Activated naive CD8-positive, alpha-beta T cell treated with anti-CD3 and anti-CD28 coated beads, Interleukin-2, amount 10 ng/mL, durations not matched to agents 7 days and 5 days (primary cell): ENCODE results near the gene LONP1. TPM values are rescaled to one million over a fixed set of nuclear protein-coding genes. Genes with fewer than 3 reads are reported as not detected.
"Not testable (repeated sequence)": the region's sequence is repeated elsewhere in the genome, so short reads cannot be mapped to it uniquely, and the experiment has no call there.

ENCODE experiments used
- ATAC-seq: fragments of 150-1000 bp; cut with Tn5 transposase; one replicate; pipeline ENCODE4 v1.10.0; 2021; ENCODE audit warnings: low read depth, moderate library complexity
- POLR2A ChIA-PET: fragments of 350-600 bp; sonication (Branson Sonifier 250); formaldehyde crosslinking; loops from one replicate; lab custom pipeline; 2021; ENCODE audit warnings: antibody characterized with exemption; lab: Charles Lee
- DNase-seq: peaks from one replicate; pipeline ENCODE4 v3.0.0; 2021
- H3K27ac Mint-ChIP-seq: one replicate; pipeline ENCODE4 v1.8.0; 2022; ENCODE audit warnings: mild to moderate bottlenecking, mixed read lengths
- H3K27me3 Mint-ChIP-seq: one replicate; pipeline ENCODE4 v1.8.0; 2022; ENCODE audit warnings: mild to moderate bottlenecking, moderate library complexity, mixed read lengths
- H3K36me3 Mint-ChIP-seq: one replicate; pipeline ENCODE4 v1.8.0; 2021; ENCODE audit warnings: mild to moderate bottlenecking, mixed read lengths
- H3K4me1 Mint-ChIP-seq: one replicate; pipeline ENCODE4 v1.8.0; 2021; ENCODE audit warnings: mixed read lengths
- H3K4me3 Mint-ChIP-seq: one replicate; pipeline ENCODE4 v1.8.0; 2022; ENCODE audit warnings: mild to moderate bottlenecking, moderate library complexity, mixed read lengths
- H3K9me3 Mint-ChIP-seq: one replicate; pipeline ENCODE4 v1.8.0; 2021; ENCODE audit warnings: mixed read lengths
- total RNA-seq, 2 experiments: library from RNA; stranded (reverse); gene quantifications; one replicate each; pipeline ENCODE4 v1.2.3, GENCODE V29; 2021

LONP1 gene, protein sequence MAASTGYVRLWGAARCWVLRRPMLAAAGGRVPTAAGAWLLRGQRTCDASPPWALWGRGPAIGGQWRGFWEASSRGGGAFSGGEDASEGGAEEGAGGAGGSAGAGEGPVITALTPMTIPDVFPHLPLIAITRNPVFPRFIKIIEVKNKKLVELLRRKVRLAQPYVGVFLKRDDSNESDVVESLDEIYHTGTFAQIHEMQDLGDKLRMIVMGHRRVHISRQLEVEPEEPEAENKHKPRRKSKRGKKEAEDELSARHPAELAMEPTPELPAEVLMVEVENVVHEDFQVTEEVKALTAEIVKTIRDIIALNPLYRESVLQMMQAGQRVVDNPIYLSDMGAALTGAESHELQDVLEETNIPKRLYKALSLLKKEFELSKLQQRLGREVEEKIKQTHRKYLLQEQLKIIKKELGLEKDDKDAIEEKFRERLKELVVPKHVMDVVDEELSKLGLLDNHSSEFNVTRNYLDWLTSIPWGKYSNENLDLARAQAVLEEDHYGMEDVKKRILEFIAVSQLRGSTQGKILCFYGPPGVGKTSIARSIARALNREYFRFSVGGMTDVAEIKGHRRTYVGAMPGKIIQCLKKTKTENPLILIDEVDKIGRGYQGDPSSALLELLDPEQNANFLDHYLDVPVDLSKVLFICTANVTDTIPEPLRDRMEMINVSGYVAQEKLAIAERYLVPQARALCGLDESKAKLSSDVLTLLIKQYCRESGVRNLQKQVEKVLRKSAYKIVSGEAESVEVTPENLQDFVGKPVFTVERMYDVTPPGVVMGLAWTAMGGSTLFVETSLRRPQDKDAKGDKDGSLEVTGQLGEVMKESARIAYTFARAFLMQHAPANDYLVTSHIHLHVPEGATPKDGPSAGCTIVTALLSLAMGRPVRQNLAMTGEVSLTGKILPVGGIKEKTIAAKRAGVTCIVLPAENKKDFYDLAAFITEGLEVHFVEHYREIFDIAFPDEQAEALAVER
- total RNA-seq: 100 to 1,000 TPM; 112 to 120 TPM

GRCh38 chr19:5719961-5720790 is at the start of gene LONP1, which contains the start of gene CATSPERD:
TSS of gene LONP1 (minus strand) at chr19:5720146. CDS start at chr19:5720132, 14 bp downstream.
TSS of gene CATSPERD (plus strand) at chr19:5720637. CDS start at chr19:5720738, 101 bp downstream.
- no peaks in the 10 kb centered on the region for H3K9me3 Mint-ChIP-seq
- peaks cover 3% of the 10 kb centered on the region for H3K27me3 Mint-ChIP-seq
- H3K27ac Mint-ChIP-seq: peak within 1 kb of the TSS; percentile 95
- POLR2A ChIA-PET: interaction anchor here (0.5 to 4.6 kb wide), 12 partner anchors 14 to 1631 kb away, joined by 3 to 60 read pairs (median 7); partner anchors contain the start of genes CLPP, DUS3L, KDM4B and NDUFA11
- DNase-seq: peak; percentile 98
- H3K4me3 Mint-ChIP-seq: peak within 1 kb of the TSS; percentile 97
- H3K36me3 Mint-ChIP-seq: peaks cover 20% of the 10 kb centered on the region
- ATAC-seq: peak; percentile 86
- H3K4me1 Mint-ChIP-seq: peaks cover 20% of the 10 kb centered on the region

- Mint-ChIP-seq H3K4me3 (no peak overlapping the region), H3K36me3 (no peaks in the 10 kb centered on the region), H3K4me1 (no peaks in the 10 kb centered on the region), H3K27me3 (peaks cover 2% of the 10 kb centered on the region), H3K27ac (no peak overlapping the region), H3K9me3 (no peaks in the 10 kb centered on the region)
- POLR2A ChIA-PET: interaction anchor here (0.6 kb wide), 1 partner anchor 58 kb away, joined by 3 read pairs; no protein-coding TSS in a partner anchor
- DNase-seq: no peak
- ATAC-seq: no peak
These were observed 48.0 kb upstream of the LONP1 start for GRCh38 chr19:5767949-5768348.

GRCh38 chr19:5765220-5765619 is 45.3 kb upstream of the LONP1 start:
- Mint-ChIP-seq H3K4me1 (no peaks in the 10 kb centered on the region), H3K9me3 (peaks cover 4% of the 10 kb centered on the region), H3K27me3 (no peaks in the 10 kb centered on the region), H3K27ac (no peak overlapping the region), H3K4me3 (no peak overlapping the region), H3K36me3 (no peaks in the 10 kb centered on the region)
- POLR2A ChIA-PET: no interaction called here
- ATAC-seq: no peak
- no peak for DNase-seq

DNA sequence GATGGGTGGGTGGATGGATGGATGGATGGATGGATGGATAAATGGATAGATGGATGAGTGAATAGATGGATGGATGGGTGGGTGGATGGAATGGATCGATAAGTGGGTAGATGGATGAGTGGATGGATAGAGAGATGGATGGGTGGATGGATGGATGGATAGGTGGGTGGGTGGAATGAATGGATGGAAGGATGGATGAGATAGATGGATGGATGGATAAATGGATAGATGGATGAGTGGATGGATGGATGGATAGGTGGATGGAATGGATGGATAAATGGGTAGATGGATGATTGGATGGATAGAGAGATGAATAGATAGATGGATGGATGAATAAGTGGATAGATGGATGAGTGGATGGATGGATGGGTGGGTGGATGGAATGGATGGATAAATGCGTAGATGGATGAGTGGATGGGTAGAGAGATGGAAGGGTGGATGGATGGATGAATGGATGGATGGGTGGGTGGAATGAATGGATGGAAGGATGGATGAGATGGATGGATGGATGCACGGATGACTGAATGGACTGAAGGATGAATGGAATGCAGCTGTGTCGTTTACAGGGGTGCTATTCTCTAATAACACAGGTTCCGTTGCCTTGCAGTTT is 42.8 kb upstream of the LONP1 start:
- no peak for ATAC-seq
- Mint-ChIP-seq H3K4me3 (no peak overlapping the region), H3K36me3 (no peaks in the 10 kb centered on the region), H3K27ac (no peak overlapping the region), H3K9me3 (peaks cover 4% of the 10 kb centered on the region), H3K27me3 (peaks cover 2% of the 10 kb centered on the region), H3K4me1 (no peaks in the 10 kb centered on the region)
- no peak for DNase-seq
- POLR2A ChIA-PET: no interaction called here

- H3K36me3 Mint-ChIP-seq: no peaks in the 10 kb centered on the region
- peaks cover 4% of the 10 kb centered on the region for H3K27me3 Mint-ChIP-seq
- no peak overlapping the region for H3K27ac Mint-ChIP-seq
- DNase-seq: no peak
- POLR2A ChIA-PET: no interaction called here
- peaks cover 1% of the 10 kb centered on the region for H3K4me1 Mint-ChIP-seq
- no peak overlapping the region for H3K4me3 Mint-ChIP-seq
- no peak for ATAC-seq
- no peaks in the 10 kb centered on the region for H3K9me3 Mint-ChIP-seq
These were observed 33.8 kb upstream of the LONP1 start for GRCh38 chr19:5753743-5754142.

DNA sequence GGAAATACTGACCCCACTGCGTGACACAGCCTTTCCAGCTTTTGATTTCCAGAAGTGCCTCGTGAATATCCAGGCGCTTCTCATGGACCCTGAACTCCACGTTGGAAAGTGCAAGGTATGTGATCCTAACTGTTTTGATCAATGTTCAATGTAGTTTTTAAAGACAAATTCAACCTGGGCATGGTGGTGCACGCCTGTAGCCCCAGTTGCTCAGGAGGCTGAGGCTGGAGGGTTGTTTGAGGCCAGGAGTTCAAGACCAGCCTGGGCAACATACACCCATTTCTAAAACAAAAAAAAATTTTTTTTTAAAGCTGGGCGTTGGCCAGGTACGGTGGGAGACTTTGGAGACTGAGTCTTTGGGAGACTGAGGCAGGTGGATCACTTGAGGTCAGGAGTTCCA is 31.8 kb upstream of the LONP1 start:
- no peak overlapping the region for H3K4me3 Mint-ChIP-seq
- POLR2A ChIA-PET: interaction anchor here (0.7 kb wide), 1 partner anchor 72 kb away, joined by 7 read pairs; no protein-coding TSS in a partner anchor
- H3K27me3 Mint-ChIP-seq: peaks cover 2% of the 10 kb centered on the region
- H3K9me3 Mint-ChIP-seq: no peaks in the 10 kb centered on the region
- ATAC-seq: no peak
- H3K36me3 Mint-ChIP-seq: no peaks in the 10 kb centered on the region
- H3K27ac Mint-ChIP-seq: no peak overlapping the region
- H3K4me1 Mint-ChIP-seq: peaks cover 1% of the 10 kb centered on the region
- DNase-seq: no peak

- ATAC-seq (no peak), DNase-seq (no peak)
- H3K27me3 Mint-ChIP-seq: peaks cover 2% of the 10 kb centered on the region
- peaks cover 1% of the 10 kb centered on the region for H3K4me1 Mint-ChIP-seq
- H3K27ac Mint-ChIP-seq: no peak overlapping the region
- H3K4me3 Mint-ChIP-seq: no peak overlapping the region
- POLR2A ChIA-PET: no interaction called here
- H3K36me3 Mint-ChIP-seq: no peaks in the 10 kb centered on the region
- no peaks in the 10 kb centered on the region for H3K9me3 Mint-ChIP-seq
These were observed 29.6 kb upstream of the LONP1 start for GRCh38 chr19:5749505-5749904.

GRCh38 chr19:5748920-5749319 is 29.0 kb upstream of the LONP1 start:
- not testable (repeated sequence) for H3K4me1 Mint-ChIP-seq, H3K4me3 Mint-ChIP-seq, ATAC-seq, H3K27ac Mint-ChIP-seq, H3K36me3 Mint-ChIP-seq, H3K27me3 Mint-ChIP-seq, DNase-seq, H3K9me3 Mint-ChIP-seq
- POLR2A ChIA-PET: interaction anchor here (0.6 kb wide), 1 partner anchor 48 kb away, joined by 5 read pairs; no protein-coding TSS in a partner anchor

DNA sequence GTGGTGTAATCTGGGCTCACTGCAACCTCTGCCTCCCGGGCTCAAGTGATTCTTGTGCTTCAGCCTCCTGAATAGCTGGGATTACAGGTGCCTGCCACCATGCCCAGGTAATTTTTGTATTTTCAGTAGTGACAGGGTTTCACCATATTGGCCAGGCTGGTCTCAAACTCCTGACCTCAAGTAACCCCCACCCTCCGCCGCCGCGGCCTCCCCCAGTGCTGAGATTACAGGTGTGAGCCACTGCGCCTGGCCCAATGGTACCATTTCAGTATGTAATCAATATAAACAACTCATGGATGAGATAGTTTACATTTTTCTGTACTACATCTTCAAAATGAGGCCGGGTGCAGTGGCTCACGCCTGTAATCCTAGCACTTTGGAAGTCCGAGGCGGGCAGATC is 25.1 kb upstream of the LONP1 start:
- DNase-seq, H3K4me3 Mint-ChIP-seq, POLR2A ChIA-PET, H3K27ac Mint-ChIP-seq, H3K27me3 Mint-ChIP-seq, H3K9me3 Mint-ChIP-seq, H3K36me3 Mint-ChIP-seq, H3K4me1 Mint-ChIP-seq, ATAC-seq: not testable (repeated sequence)

GRCh38 chr19:5743630-5744029 is 23.7 kb upstream of the LONP1 start:
- POLR2A ChIA-PET: no interaction called here
- ATAC-seq (no peak), DNase-seq (no peak)
- Mint-ChIP-seq H3K27ac (no peak overlapping the region), H3K9me3 (no peaks in the 10 kb centered on the region), H3K27me3 (no peaks in the 10 kb centered on the region), H3K4me3 (no peak overlapping the region), H3K36me3 (no peaks in the 10 kb centered on the region), H3K4me1 (no peaks in the 10 kb centered on the region)

GRCh38 chr19:5742051-5742450 is 22.1 kb upstream of the LONP1 start:
- no peaks in the 10 kb centered on the region for H3K27me3 Mint-ChIP-seq
- ATAC-seq (no peak), DNase-seq (no peak)
- no peak overlapping the region for H3K27ac Mint-ChIP-seq
- POLR2A ChIA-PET: no interaction called here
- no peaks in the 10 kb centered on the region for H3K36me3 Mint-ChIP-seq
- no peaks in the 10 kb centered on the region for H3K4me1 Mint-ChIP-seq
- no peaks in the 10 kb centered on the region for H3K9me3 Mint-ChIP-seq
- H3K4me3 Mint-ChIP-seq: no peak overlapping the region

DNA sequence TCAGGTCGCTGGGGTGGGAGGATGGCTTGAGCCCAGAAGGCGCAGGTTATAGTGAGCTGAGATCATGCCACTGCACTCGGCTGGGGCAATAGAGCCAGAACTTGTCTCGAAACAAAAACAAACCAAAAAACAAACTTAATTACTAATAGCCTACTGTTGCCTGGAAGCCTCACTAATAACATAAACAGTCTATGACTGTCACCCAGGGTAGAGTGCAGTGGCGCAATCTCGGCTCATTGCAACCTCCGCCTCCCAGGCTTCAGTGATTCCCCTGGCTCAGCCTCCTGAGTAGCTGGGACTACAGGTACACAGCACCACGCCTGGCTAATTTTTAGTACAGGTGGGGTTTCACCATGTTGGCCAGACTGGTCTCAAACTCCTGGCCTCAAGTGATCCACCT is 18.5 kb upstream of the LONP1 start:
- no peak for ATAC-seq
- Mint-ChIP-seq H3K27me3 (peaks cover 3% of the 10 kb centered on the region), H3K36me3 (no peaks in the 10 kb centered on the region)

More for the DNA sequence above, 18.5 kb upstream of the LONP1 start:
- Mint-ChIP-seq H3K4me1 (no peaks in the 10 kb centered on the region), H3K9me3 (no peaks in the 10 kb centered on the region), H3K27ac (no peak overlapping the region), H3K4me3 (no peak overlapping the region)
- no peak for DNase-seq
- POLR2A ChIA-PET: no interaction called here
